ENCODE results near the gene BCKDHB.

GRCh38 chr6:80263585-80263984, 157.1 kb downstream of the BCKDHB start:
- no peak for TF ChIP-seq CTCF (IDR thresholded peaks at IDR 0.05)
- no peak for TF ChIP-seq POLR2A (IDR thresholded peaks at IDR 0.05)
- no peak for TF ChIP-seq EP300 (IDR thresholded peaks at IDR 0.05)
